ENCODE results near the gene ALK. TPM values are rescaled to one million over a fixed set of nuclear protein-coding genes. Genes with fewer than 3 reads are reported as not detected.
A peak's percentile ranks its signal among the peaks of the same experiment; 100 is the strongest.
"Not testable (repeated sequence)": the region's sequence is repeated elsewhere in the genome, so short reads cannot be mapped to it uniquely, and the experiment has no call there.

The ALK gene
- total RNA-seq, 2 donors from 2014 or later: not detected

DNA sequence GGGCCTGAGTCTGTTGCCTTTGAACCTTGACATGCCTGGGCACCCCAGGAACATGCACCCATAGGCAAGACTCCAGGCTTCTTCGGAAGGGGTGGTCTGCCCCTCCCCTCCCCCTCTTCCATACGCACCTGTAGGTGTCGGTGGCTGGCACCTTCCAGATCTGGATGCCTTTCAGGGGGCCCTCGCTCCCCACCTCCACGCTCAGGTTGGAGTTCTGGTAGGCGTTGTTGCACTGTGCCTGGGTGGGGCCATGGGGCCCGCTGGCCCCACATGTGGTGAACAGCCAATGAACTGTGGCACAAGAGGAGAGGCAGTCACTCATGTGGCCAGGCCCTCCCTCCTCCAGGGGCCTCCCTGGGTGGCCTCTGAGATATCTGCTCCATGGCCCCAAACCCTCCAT, 670.4 kb downstream of the ALK start:
- H3K36me3 Mint-ChIP-seq (ENCODE audit: low read depth): no peaks in the 10 kb centered on the region
- H3K4me1 Mint-ChIP-seq: no peaks in the 10 kb centered on the region
- H3K4me3 Mint-ChIP-seq: no peak overlapping the region
- H3K27me3 Mint-ChIP-seq: peaks cover 38% of the 10 kb centered on the region
- no peaks in the 10 kb centered on the region for H3K9me3 ChIP-seq (ENCODE audit: control insufficient read depth, low read length, poor library complexity, severe bottlenecking)
- DNase-seq: no peak
- ATAC-seq: no peak
- H3K27ac Mint-ChIP-seq: peak overlapping the region; percentile 2

DNA sequence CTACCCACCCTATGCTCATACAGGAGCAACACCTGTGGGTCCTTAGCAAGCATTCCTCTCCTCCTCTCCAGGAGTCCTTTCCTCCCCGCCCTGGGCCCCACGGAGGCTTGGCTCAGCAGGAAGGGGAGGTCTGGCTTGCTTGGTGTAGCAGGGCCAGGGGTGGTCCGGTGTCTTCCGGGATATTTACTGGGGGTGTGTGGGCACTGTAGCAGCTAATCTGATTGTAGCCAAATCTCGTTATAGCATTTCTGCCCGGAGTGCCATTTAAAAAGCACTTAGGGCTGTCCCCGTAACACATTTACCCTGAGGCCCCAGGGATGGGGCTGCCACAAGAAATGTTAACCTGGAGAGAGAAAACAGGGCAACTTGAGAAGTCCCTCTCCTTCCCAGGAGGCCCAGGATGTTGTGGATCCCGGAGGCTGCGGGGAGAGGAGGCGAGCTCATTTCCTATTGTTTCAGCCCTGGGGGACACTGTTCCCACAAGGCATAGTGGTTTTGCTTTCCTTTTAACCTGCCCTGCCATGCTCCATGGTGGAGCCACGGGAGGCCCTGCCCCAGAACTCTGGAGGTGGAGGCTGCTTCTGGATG, 671.6 kb downstream of the ALK start:
- no peaks in the 10 kb centered on the region for H3K36me3 Mint-ChIP-seq (ENCODE audit: low read depth)
- H3K27me3 Mint-ChIP-seq: peaks cover 26% of the 10 kb centered on the region
- no peaks in the 10 kb centered on the region for H3K4me1 Mint-ChIP-seq
- H3K9me3 ChIP-seq (ENCODE audit: control insufficient read depth, low read length, poor library complexity, severe bottlenecking): no peaks in the 10 kb centered on the region
- no peak overlapping the region for H3K27ac Mint-ChIP-seq
- no peak for DNase-seq
- no peak overlapping the region for H3K4me3 Mint-ChIP-seq
- no peak for ATAC-seq

DNA sequence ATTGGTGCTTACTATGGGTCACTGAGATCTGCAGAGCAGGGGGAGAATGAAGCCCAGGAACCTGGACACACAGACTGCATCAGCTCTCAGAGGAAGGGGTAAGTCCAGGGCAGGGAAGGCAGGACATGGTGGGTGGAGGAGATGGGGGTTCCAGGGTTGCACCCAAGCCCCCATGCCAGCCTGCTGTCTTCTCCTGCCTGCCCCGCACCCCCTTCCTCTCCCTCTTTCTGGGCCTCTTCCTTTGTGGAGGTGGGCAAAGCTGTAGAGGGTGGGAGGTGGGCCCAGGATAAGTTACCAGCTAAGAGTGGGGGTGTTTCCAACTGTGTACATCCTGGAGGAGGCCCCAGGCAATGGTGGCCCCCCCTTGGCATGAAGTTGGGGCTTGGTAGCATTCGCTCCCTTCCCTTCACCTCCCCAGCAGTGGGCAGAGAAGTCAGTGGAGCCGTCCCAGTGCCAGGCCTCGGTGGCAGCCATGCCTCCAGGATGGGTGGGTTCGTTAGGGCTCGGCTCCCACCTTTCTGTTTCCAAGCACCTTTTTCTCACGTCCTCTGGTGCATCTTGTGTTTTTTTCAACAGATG, 674.0 kb downstream of the ALK start:
- no peaks in the 10 kb centered on the region for H3K4me1 Mint-ChIP-seq
- H3K36me3 Mint-ChIP-seq (ENCODE audit: low read depth): no peaks in the 10 kb centered on the region
- ATAC-seq (no peak), DNase-seq (no peak)
- peaks cover 6% of the 10 kb centered on the region for H3K27me3 Mint-ChIP-seq
- H3K9me3 ChIP-seq (ENCODE audit: control insufficient read depth, low read length, poor library complexity, severe bottlenecking): no peaks in the 10 kb centered on the region
- no peak overlapping the region for H3K4me3 Mint-ChIP-seq
- no peak overlapping the region for H3K27ac Mint-ChIP-seq

DNA sequence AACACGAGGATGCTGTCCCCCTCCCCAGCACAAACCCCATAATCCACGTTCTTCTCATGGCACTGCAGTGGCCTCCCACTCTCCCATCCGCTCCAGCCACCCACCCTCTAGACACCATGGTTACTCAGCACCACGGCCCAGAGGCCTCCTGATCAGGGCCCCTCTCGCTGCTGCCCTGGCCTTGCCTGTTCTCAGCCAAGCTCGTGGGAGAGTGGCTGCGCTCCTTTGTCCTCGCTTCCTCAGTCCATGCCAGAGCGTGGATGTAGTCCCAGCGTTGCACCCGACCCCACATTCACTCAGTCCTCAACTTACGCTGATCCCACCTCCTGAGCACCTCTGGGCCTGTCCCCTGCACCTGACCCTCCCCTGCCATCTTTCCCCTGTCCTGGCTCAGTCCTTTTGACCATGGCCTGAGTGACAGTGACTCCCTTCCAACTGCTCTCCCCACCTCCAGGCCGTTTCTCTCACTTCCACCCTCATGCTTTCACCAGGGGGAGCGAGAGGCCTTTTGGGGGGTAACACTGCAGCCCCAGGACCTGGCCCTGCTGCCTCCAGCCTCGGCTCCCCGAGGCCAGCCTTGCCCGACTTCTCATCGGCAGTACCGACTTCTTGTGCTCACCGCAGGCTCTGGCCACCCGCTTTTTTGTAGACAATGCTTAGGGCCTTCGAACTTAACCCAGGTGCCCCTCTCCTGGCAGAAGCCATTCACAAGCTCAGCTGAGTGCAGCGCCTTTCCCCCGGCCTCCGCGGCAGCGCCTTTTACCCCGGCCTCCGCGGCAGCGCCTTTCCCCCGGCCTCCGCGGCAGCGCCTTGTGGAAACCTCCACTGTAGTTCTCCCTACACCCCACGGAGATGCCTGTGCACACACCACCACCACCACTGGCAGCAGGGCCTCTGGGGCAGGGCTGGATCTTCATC, 674.7 kb downstream of the ALK start:
- H3K27me3 Mint-ChIP-seq: peaks cover 6% of the 10 kb centered on the region
- DNase-seq (no peak), ATAC-seq (no peak)
- no peaks in the 10 kb centered on the region for H3K9me3 ChIP-seq (ENCODE audit: control insufficient read depth, low read length, poor library complexity, severe bottlenecking)
- H3K36me3 Mint-ChIP-seq (ENCODE audit: low read depth): no peaks in the 10 kb centered on the region
- H3K4me3 Mint-ChIP-seq: no peak overlapping the region
- no peak overlapping the region for H3K27ac Mint-ChIP-seq
- no peaks in the 10 kb centered on the region for H3K4me1 Mint-ChIP-seq

DNA sequence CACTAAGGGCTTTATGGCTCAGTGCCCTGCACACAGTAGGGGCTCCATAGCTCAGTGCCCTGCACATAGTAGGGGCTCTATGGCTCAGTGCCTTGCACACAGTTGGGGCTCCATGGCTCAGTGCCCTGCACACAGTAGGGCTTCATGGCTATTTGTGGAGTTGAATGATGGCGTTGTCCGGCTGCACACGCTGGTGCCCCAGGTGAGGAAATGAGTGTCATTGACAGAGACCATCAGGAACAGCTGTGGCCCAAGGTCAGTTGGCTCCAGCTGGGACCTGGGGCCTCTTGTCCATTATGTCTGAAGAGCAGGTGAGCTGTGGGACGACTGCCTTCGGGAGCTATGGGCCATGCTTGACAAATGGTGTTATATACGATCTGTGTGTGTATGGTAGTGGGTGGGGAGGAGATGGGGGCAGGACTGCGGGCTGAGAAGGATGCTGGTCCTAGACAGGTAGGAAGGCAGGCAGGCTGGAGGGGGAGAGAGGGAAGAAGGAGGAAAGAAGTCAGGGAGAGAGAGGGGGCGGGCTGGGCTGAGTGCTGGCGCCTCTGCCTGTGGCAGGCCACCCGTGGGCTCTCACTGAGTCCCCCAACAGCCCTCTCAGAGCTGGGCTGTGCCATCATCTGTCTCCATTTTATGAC, 675.5 kb downstream of the ALK start:
- H3K9me3 ChIP-seq (ENCODE audit: control insufficient read depth, low read length, poor library complexity, severe bottlenecking): no peaks in the 10 kb centered on the region
- DNase-seq: no peak
- no peak overlapping the region for H3K4me3 Mint-ChIP-seq
- no peak overlapping the region for H3K27ac Mint-ChIP-seq
- H3K27me3 Mint-ChIP-seq: peaks cover 9% of the 10 kb centered on the region
- H3K4me1 Mint-ChIP-seq: no peaks in the 10 kb centered on the region
- H3K36me3 Mint-ChIP-seq (ENCODE audit: low read depth): no peaks in the 10 kb centered on the region
- no peak for ATAC-seq

DNA sequence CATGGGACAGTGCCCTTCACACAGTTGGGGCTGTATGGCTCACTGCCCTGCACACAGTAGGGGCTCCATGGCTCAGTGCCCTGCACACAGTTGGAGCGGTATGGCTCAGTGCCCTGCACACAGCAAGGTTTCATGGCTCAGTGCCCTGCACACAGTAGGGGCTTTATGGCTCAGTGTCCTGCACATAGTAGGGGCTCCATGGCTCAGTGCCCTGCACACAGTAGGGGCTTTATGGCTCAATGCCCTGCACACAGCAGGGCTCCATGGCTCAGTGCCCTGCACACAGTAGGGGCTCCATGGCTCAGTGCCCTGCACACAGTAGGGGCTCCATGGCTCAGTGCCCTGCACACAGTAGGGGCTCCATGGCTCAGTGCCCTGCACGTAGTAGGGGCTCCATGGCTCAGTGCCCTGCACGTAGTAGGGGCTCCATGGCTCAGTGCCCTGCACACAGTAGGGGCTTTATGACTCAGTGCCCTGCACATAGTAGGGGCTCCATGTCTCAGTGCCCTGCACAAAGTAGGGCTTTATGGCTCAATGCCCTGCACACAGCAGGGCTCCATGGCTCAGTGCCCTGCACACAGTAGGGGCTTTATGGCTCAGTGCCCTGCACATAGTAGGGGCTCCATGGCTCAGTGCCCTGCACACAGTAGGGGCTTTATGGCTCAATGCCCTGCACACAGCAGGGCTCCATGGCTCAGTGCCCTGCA, 676.2 kb downstream of the ALK start:
- H3K4me1 Mint-ChIP-seq; H3K9me3 ChIP-seq (ENCODE audit: control insufficient read depth, low read length, poor library complexity, severe bottlenecking); H3K36me3 Mint-ChIP-seq (ENCODE audit: low read depth); H3K4me3 Mint-ChIP-seq; ATAC-seq; H3K27ac Mint-ChIP-seq; DNase-seq: not testable (repeated sequence)
- peaks cover 12% of the 10 kb centered on the region for H3K27me3 Mint-ChIP-seq

DNA sequence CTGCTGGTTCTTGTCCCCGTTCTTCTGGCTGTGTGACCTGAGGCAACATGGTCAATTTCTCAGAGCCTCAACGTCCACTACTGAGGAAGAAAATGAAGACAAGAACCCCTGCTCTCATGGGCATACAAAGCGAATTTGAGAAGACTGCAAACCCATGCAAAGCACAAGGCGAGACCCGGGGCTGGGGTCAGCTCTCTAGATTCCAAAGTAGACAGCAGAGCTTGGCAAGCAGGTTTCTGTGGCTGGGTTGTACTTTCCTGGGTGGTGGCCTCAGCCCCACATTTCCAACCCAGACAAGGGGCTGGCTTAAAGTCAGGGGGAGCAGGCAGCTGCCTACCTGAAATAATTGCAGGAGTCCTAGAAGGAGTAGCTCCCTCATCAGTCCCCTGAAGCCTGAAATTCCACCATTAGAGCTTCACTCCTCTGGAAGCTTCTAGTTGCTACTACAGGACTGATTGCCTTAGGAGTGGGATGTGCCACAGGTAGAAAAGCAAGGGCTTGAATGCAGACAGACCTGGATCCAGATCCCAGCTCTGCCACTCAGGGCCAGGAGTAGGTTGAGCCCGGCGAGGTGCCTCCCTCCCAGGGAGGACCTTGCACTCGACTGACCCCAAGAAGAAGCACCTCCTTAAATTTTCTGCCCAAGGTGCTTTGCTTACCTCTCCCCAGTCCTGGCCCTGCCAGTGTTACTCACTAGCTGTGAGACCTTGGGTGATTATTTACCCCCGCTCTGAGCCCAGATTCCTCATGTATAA, 678.6 kb downstream of the ALK start:
- H3K4me3 Mint-ChIP-seq: no peak overlapping the region
- H3K4me1 Mint-ChIP-seq: no peaks in the 10 kb centered on the region
- H3K27ac Mint-ChIP-seq: no peak overlapping the region
- H3K36me3 Mint-ChIP-seq (ENCODE audit: low read depth): no peaks in the 10 kb centered on the region
- ATAC-seq (no peak), DNase-seq (no peak)
- peaks cover 25% of the 10 kb centered on the region for H3K27me3 Mint-ChIP-seq
- no peaks in the 10 kb centered on the region for H3K9me3 ChIP-seq (ENCODE audit: control insufficient read depth, low read length, poor library complexity, severe bottlenecking)

DNA sequence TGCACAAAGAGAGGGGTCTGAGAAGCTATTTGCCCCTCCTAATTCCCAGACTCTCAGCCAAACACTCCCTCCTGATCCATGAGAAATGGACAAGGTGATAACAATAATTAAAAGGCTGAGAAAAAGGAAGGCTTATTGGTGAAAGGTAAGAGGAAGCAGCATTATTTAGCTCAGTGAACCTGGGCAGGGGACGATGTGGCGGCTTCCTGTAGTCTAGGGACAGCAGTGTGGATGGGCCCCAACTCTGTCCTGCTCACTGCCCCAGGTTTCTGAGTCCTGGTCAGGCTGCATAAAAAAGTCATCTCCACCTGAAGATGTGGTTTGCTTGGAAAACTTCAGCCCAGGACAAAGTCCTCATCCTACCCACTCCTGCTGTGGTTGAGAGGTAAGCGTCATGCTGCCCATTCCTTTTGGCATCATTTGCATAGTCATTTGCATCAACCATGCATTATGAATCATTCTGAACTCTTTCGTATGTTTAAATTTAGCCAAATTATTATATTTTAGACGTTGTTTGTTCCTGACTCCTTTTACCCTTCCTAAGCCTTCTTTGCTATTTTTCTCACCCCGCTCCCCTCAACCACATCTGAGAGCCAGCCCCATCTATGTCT, 679.3 kb downstream of the ALK start:
- DNase-seq (no peak), ATAC-seq (no peak)
- Mint-ChIP-seq H3K4me1 (no peaks in the 10 kb centered on the region), H3K27me3 (peaks cover 33% of the 10 kb centered on the region), H3K4me3 (no peak overlapping the region), H3K27ac (no peak overlapping the region), H3K36me3 (ENCODE audit: low read depth) (peaks cover under 1% of the 10 kb centered on the region)
- no peaks in the 10 kb centered on the region for H3K9me3 ChIP-seq (ENCODE audit: control insufficient read depth, low read length, poor library complexity, severe bottlenecking)

DNA sequence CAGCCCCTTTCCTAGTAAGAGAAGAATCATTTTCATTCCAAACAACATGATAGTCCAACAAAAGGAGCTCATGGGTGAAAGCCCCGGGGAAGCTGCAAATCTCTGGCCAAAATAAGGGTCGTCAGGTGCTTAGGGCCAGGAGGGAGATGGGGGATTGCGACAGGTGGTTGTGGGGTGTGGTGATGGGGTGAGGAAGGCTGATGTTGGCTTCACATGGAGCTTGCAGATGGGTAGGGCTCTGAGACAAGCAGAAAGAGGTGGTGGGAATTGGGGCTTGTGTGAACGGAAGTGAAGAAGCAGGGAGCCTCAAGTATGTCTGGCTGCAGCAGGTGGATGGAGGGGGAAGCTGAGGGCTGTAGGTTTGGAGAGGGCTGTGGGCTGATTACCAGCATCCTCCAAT, 680.0 kb downstream of the ALK start:
- Mint-ChIP-seq H3K4me1 (peaks cover 3% of the 10 kb centered on the region), H3K36me3 (ENCODE audit: low read depth) (peaks cover 5% of the 10 kb centered on the region), H3K4me3 (no peak overlapping the region), H3K27ac (no peak overlapping the region), H3K27me3 (peaks cover 40% of the 10 kb centered on the region)
- no peaks in the 10 kb centered on the region for H3K9me3 ChIP-seq (ENCODE audit: control insufficient read depth, low read length, poor library complexity, severe bottlenecking)
- ATAC-seq (no peak), DNase-seq (no peak)

DNA sequence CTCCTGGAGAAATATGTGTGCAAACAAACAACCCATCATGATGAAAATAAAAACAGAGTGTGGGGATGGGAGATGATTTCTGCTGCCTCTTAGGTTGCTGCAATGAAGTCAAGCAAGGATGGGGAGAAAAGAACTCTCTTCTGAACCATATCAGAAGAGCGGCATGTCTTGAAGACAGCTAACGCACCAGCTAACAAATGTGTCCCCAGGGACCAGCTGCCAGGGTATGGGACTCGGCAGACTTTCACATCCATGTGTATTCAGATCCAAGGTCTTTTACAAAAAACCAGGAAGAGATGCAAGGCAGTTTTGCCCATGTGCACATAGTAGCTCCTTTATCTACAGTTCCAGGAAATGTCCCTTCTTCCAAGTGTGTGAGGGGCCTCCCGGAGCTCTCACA, 680.8 kb downstream of the ALK start:
- ATAC-seq (no peak), DNase-seq (no peak)
- H3K4me3 Mint-ChIP-seq: no peak overlapping the region
- peaks cover 40% of the 10 kb centered on the region for H3K27me3 Mint-ChIP-seq
- no peak overlapping the region for H3K27ac Mint-ChIP-seq
- peaks cover 5% of the 10 kb centered on the region for H3K36me3 Mint-ChIP-seq (ENCODE audit: low read depth)
- no peaks in the 10 kb centered on the region for H3K9me3 ChIP-seq (ENCODE audit: control insufficient read depth, low read length, poor library complexity, severe bottlenecking)
- peaks cover 3% of the 10 kb centered on the region for H3K4me1 Mint-ChIP-seq

DNA sequence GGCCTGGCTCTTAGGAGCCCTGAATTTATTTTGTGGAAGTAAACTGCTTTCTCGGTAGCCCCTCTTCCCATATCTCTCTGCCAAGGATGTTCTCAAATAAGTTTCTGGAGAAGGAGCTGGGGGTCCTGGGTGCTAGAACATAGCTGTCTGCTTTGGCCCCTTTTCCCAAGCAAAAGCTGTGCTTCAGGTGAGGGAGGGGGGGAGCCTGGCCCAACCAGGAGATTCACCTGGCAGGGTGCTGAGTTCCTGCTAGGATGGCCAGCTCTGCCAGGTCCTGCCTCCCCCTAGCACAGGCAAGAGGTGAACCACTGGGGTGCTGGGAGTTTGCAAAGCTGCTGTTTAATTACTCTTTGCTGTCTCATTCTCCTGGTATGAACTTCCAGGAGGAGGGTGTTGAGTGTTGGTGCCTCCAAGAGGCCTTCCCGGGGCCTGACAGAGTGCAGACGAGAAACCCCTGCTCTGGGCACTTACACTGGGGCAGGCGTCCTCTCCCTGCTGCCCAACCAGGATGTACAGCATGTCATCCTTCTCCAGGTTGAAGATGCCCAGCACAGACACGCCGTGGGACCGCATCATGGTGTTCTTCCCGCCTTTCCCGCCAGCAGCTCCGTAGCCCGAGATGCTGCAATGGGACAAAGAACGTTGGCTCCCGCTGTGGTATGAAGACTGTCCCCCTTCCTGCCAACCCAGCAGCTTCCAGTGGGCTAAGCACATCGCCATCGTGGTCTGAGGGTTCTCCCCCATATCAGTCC, 682.0 kb downstream of the ALK start:
- no peaks in the 10 kb centered on the region for H3K9me3 ChIP-seq (ENCODE audit: control insufficient read depth, low read length, poor library complexity, severe bottlenecking)
- Mint-ChIP-seq H3K27me3 (peaks cover 48% of the 10 kb centered on the region), H3K36me3 (ENCODE audit: low read depth) (peaks cover 5% of the 10 kb centered on the region), H3K4me1 (peaks cover 3% of the 10 kb centered on the region), H3K27ac (no peak overlapping the region), H3K4me3 (no peak overlapping the region)
- DNase-seq (no peak), ATAC-seq (no peak)

All from T-helper 17 cell (primary cell).